Endometrial microvascular endothelial cells (primary cell): ENCODE data around the gene RPL36. TPM values are rescaled to one million over a fixed set of nuclear protein-coding genes. Genes with fewer than 3 reads are reported as not detected.

ENCODE experiments used
- in situ Hi-C: cut with HindIII; loops from 2 replicates; pipeline ENCODE4 v1.10.0; 2017; ENCODE audit warnings: low sequenced_read_pairs, low pct_unique_long_range_greater_than_20kb; ENCODE audit errors: inconsistent ontology term
- total RNA-seq: library from RNA; depleted of rRNA; stranded (reverse); fragments of >200 nt; gene quantifications from one replicate; pipeline ENCODE4 v1.2.3, GENCODE V29; 2015; ENCODE audit errors: inconsistent ontology term

The RPL36 gene
- total RNA-seq, result 961 TPM

DNA sequence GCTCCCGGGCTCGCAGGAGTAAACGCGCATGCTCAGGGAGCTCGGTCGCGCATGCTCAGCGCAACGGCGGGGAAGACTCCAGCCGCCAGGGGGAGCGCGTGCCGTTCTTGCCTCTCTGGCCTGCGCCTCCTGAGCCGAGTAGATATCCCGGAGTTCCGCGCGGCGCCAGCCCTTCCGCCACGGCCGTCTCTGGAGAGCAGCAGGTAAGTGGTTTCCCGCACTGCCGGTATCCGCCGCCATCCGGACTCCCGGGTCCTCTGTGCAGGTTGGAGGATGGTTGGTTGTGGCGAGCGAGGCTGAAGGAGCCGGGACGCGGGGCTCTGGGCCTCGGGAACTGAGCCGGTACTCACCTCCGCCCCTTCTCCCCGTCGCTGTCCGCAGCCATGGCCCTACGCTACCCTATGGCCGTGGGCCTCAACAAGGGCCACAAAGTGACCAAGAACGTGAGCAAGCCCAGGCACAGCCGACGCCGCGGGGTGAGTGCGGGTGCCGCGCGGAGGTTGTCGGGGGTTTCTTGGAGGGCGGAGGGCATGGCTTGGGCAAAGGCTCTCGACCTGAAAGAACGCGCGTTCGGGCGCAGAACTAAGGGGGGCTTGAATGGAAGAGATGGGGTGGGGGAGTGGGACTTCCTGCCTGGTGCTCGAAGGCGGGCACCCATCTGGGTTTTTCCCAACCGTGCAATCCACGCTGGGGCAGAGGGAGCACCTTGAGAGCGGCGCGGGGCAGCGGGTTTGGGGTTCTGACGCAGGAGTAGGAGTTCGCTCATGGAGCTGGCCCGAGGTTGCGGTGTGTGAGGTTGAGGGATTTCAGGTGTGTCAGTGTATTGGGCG is at the start of gene RPL36:
Gene RPL36 (plus strand): TSS at position 171 of the 830 bp plus-strand sequence. CDS start 213 bp downstream, at position 384.
- in situ Hi-C loops, result no loop called here

DNA sequence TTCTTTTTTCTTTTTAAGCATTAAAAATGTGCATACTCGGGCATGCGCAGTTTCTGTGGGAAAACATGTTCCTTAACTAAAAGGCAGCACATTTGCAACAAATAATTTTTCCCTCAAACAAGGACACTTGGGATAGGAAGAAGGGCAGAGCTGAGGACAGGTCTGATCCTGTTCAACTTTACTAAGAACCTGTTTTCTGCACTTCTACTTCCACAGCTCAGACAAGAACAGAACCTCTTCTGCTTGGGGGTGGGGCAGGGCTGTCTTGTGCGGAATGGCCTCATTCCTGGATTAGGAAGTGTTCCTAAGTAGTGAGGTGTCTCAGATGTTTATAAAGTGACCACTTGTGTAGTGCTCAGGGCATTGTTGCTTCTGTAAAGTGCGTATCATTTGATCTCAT is 48.9 kb upstream of the RPL36 start:
- in situ Hi-C loops, result no loop called here

DNA sequence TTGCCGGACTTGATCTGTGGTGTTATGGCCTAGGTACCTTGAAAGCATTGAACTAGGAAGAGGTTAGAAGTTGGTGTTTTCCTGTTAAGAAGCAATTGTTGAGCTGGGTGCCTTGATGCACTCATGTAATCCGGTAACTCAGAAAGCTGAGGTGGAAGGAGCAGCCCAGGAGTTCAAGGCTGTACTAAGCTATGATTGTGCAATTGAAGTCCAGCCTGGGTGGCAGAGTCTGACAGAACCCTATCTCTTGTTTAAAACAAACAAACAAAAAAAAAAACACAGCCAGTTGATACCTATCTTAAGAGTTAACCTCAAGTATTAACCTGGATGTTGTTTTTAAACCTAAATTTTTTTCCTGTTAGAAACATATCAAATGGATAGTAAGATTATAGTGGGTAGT is 47.9 kb upstream of the RPL36 start:
- in situ Hi-C loops, result no loop called here

DNA sequence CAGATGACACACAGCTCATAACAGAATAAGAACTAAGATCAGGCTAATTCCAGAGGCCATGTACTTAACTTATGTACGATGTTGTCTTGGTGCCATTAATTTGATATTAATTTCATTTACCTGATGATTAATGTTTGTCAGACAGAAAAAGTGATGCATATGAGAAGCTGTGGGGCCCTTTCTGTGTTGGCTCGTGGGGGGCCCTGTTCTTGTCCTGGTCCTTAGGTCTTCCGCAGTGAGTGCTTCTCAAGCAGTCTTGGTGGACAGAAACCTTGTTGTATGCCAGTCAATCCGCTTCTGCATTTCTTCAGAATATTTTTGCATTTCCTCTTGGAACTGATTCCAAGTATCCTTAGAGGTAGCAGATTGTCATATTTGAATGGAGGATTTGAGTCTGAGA is 47.0 kb upstream of the RPL36 start:
- in situ Hi-C loops, result no loop called here

DNA sequence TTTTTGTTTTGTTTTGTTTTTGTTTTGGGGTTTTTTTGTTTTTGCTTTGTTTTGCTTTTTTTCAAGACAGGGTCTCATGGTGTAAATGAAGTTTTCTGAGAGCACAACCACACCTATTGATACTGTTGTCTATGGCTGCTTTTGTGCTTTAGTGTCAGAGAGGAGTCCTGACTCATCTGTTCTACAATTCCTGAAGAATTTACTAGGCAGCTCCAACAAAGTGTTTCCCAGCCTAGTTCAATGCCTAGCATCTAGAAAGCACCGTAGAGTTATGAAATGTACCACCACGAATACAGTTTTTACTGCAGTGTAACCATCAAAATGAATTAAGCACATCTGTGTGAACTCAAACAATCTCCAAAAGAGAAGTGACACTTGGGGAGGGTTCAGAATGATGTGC is 46.1 kb upstream of the RPL36 start:
- in situ Hi-C loops, result no loop called here

DNA sequence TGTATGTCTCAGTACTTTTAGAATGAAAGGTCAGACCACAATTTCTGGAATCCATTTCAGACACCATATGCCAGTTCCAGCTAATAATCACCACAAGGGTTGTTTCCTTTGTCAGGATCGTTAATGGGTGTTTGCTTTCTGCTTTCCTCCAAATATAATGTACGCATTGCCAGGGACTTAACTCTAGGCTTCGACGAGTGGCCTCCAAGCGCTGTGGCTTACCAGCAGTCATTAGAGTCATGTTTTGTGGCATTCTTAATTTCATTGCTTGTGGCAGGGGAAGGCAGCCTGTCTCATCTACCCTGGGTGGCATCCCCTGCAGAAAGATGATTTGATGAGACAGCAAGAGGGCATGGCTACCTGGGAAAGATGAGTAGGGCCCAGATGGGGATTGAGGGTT is 44.7 kb upstream of the RPL36 start:
- in situ Hi-C loops, result no loop called here

DNA sequence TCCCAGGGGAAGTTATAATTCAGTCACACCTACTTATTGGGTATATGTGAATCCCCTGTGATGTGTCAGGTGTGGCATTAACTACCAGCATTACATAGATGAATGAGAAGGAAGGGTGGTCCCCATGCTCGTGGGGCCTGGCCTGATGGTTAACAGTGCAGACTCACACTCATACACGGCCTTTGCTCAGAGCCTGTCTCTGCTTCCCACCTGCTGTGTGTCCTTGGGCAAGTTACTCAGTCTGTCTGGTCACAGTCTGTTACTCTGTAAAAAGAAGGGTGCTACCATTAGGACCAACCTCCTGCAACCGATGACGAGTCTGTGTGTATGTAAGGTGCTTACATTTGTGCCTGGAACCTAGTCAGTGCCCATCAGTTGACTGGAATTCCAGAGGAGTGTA is 43.4 kb upstream of the RPL36 start:
- in situ Hi-C loops, result no loop called here

DNA sequence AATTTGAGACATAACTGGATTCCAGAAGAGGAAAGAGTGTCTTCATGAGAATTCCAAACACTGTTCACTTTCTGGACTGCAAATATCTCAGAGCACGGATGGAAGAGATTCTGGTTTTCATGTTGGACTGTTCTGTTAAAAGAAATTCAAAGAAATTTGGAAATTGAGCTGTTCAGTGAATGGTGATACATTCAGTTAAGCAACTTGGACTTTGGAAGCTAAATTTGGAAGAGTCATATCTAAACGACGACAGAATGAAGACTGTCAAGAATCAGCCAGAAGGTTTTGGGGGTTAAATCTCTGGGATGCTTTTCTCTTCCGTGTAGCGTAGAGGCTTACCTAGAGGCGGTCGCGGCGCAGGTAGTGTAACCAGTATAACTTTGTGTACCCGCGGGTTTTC is 41.6 kb upstream of the RPL36 start:
- in situ Hi-C loops, result no loop called here

DNA sequence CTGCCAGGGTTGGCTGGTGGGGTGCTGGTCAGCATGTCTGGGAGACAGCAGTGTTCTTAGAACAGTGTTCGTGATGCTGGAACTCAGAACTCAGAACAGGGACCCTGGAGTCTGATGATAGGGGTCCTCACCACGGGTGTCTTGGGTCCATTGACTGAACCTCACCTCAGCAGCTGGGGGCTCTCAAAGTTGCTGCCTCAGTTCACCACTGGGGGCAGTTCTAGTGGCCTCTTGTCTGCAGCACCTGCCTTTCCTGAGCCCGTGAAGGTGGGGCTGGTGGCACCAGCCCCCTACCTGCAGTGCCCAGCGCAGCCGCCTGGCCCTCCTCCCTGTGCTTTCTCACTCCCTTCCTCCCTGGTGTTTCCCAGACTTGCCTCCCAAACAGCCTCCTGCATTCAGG is 38.7 kb upstream of the RPL36 start:
- in situ Hi-C loops, result no loop called here

DNA sequence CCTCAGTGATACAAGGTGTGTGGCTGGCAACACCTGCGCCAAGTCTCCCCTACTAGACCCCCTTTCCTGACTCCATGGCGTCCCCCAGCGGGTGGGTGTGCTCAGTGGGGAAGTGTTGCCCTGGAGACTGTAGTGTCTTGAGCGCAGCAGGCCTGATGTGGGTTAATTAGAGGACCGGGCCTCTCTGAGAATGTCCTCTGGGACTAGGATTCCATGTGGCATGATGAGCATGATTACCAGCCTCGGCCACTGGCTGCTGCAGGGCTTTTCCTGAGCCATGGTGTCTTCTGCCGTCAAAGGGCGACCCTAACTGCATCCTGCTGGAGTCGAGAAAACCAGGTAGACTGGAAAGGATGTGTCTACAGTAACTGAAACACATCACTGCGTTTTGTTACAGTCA is 37.8 kb upstream of the RPL36 start:
- in situ Hi-C loops, result no loop called here

DNA sequence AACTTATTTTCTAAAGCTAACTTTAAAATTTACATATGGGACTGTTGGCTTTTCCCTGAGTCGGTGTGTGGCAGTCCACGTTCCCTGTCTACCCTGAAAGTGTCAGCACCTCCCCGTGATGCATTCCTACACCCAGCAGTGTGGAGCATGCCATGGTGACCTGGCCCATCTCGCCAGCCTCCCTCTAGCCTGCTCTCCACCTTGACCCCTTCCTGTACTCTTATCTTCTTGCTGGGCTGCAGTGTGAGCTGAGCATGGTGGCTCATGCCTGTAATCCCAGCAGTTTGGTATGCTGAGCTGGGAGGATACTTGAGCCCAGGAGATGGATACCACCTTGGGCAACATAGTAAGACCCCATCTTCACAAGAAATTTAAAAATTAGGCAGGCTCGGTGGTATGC is 35.2 kb upstream of the RPL36 start:
- in situ Hi-C loops, result no loop called here

DNA sequence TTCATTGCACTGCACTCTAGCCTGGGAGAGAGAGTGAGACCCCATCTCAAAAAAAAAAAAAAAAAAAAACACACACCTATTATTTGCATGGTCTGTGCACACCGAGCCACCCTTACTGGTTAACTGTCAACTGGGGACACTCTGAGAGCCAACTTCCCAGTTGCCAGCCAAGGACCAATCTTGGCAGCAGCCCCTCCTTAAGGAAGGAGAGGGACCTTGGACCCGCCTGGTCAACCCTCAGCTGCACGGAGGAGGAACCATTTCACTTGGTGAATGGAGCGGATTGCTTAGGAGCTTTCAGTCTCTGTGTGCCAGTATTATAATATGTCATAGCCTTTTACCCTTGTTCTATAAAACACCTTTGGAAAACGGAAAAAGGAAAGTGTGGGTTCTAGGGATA is 34.7 kb upstream of the RPL36 start:
- in situ Hi-C loops, result no loop called here

DNA sequence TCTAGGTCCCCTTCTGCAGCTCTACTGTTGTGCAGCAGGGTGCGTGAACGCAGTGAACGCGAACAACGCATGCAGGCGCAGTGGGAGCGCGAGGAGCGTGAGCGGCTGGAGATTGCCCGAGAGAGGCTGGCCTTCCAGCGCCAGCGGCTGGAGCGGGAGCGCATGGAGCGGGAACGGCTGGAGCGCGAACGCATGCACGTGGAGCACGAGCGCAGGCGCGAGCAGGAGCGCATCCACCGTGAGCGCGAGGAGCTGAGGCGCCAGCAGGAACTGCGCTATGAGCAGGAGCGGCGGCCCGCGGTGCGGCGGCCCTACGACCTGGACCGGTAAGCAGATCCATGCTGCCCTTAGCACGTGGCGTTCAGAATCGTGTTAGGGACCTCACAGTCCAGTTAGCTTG is 28.6 kb upstream of the RPL36 start:
- in situ Hi-C loops, result no loop called here

DNA sequence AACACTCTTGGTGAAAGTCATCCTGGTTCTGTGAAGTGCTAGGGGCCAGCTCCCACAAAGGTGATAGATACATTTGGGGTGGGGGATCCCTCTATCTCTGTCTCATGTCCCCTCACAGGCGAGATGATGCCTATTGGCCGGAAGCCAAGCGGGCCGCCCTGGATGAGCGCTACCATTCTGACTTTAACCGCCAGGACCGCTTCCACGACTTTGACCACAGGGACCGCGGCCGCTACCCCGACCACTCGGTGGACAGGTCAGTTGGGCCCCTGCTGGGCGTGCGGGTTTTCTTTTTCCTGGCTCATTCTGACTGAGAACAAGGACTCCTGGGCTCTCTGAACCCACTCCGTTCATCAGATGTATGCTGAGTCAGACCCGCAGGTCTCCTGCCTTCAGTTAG is 26.2 kb upstream of the RPL36 start:
- in situ Hi-C loops, result no loop called here

DNA sequence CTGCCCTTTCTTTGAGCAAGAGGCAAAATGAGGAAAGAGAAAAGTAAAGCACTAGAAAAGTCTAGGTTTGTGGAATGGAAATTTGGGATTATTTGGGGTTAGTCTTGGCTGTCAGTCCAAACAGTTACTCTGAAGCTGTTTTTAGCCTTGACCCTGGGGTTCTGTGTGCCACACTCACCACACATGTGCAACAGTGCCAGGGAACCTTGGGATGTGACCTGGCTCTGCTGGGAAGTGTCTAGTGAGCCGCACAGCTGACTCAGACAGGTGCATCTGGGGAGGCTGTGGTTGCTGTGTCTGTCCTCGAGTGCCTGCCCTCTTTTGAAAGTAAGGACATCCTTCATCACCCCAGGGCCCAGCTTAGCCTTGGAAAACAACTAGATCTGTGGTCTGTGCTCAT is 25.6 kb upstream of the RPL36 start:
- in situ Hi-C loops, result no loop called here

DNA sequence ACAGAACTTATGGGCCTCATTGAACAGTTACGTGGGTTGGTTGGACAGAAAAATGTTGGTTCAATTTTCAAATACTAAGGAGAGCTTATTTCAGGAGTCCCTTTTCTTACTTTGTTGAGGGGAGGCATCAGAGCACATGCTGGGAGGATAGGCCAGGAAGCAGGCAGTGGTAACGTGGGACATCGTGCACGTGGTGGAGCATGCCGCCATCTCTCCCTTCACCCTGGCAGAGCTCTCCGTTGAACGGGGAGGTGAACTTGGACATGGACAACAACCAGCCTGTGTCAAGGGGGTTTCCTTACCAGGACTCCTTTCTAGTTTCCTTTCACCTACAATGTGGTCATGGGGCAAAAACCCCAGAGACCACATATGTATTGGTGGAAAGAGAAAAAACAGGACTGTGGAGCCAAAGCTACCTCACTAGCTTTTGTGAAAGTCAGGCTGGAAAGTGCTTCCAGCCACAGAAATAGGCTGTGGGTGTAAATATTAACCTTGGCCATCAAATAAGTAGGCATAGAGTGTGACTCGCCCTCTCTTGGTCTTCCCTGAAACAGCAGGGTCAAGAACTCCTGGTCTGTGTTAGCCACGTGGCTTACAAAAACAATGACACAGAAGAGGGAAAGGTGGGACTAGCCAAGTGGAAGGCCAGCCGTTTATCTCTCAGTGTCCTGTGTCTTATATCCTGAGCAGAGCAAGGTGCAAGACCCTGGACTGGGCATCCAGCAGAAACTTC is 24.1 kb upstream of the RPL36 start:
- in situ Hi-C loops, result no loop called here

DNA sequence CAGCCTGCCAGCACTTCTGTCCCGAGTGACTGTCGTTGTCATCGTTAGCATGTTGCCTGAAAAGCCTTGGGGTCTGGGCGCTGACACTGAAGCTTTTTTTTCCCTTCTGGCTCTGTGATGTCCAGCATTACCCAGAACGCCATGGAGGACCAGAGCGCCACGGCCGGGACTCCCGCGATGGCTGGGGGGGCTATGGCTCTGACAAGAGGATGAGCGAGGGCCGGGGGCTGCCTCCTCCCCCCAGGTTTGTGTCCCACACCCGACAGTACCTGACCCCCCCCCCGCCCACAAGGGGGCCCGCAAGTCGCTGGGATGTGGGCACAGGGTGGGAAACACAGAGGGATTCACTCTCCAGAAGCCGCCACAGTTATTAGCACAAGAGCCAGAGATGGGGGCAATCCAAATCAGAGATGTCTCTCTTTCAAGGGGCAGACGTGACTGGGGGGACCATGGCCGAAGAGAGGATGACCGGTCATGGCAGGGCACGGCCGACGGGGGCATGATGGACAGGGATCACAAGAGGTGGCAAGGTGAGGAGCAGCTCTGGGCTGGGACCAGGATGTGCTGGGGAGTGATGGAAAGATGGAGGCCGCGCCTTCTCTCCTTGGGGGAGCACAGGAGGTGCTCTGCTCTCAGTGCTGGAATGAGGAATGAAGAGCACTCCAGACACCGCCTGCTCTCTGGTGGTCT is 23.0 kb upstream of the RPL36 start:
- in situ Hi-C loops, result no loop called here

DNA sequence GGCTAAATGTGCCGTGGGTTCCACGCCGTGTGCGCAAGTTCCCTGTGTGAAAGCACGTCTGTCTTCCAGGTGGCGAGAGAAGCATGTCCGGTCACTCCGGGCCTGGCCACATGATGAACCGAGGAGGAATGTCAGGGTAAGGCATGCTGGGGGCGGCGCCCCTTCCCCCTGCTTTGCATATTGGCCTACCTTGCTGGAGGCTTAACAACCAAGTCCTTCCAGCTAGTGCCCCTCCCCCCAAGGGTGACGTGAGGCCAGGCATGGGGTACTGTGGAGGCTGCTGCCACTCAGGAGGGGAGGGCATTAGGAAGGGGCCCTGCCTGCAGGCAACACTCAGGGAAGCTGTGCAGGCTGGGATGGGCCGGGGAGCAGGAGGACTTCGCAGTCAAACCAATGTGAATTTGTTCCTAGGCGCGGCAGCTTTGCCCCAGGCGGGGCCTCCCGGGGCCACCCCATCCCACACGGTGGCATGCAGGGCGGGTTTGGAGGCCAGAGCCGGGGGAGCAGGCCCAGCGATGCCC is 22.3 kb upstream of the RPL36 start:
- in situ Hi-C loops, result no loop called here

DNA sequence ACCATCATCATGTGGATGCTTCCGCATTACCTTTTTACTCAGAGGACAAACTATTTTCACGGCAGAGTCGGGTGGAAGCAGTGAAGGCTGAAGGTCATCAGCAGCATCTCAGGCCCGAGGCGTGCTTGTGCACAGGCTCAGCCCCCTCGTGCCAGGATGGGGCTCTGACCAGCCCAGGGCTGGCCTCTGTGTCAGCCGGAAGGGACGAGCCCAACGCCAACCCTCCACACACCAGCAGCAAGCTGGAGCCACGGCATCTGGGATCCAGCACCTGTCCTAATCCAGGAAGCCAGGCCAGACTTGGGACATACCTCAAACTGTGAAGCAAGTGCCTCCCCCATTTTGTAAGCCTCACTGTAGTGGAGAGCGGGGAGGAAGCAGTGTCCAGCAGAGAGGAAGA is 20.9 kb upstream of the RPL36 start:
- in situ Hi-C loops, result no loop called here

DNA sequence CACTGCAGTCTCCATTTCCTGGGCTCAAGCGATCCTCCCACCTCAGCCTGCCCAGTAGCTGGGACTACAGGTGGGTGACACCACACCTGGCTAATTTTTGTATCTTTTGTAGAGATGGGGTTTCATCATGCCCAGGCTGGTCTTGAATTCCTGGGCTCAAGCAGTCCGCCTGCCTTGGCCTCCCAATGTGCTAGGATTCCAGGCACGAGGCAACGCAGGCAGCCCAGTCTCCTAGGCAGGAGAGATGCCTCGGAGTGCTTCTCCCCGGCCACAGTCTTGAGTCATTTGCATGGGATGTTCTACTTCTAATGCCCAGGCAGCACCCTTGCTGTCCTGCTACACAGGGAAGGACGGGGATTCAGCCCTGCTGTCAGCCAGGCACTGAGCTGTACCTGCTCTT is 18.5 kb upstream of the RPL36 start:
- in situ Hi-C loops, result no loop called here
